Activated CD4-positive, alpha-beta T cell treated with anti-CD3 and anti-CD28 coated beads for 24 hours (primary cell): ENCODE results near the gene ZNF10.
A peak's percentile ranks its signal among the peaks of the same experiment; 100 is the strongest.

Source experiments
- DNase-seq, 2 donors: peaks; one replicate each; pipeline ENCODE4 v3.0.0-alpha.2; 2020; ENCODE audit warnings: low read depth in 2 of 2

ZNF10 gene

GRCh38 chr12:133130038-133130807, at the start of gene ZNF10, which contains the start of gene ZNF891:
Gene ZNF10, plus strand, starts transcription at chr12:133130627. Its CDS starts 13,866 bp downstream, at chr12:133144493.
Gene ZNF891, minus strand, starts transcription at chr12:133130274. Its CDS starts 8,356 bp downstream, at chr12:133121918.
- peak; percentile 93 to 96 for DNase-seq

GRCh38 chr12:133081159-133081780, 49.2 kb upstream of the ZNF10 start:
- no peak for DNase-seq

- no peak for DNase-seq
These were observed 47.1 kb upstream of the ZNF10 start for GRCh38 chr12:133083345-133083744.

- DNase-seq: no peak
These were observed 24.8 kb upstream of the ZNF10 start for GRCh38 chr12:133105620-133106019.

GRCh38 chr12:133106253-133106652, 24.2 kb upstream of the ZNF10 start:
- DNase-seq: no peak

GRCh38 chr12:133107121-133107520, 23.3 kb upstream of the ZNF10 start:
- no peak for DNase-seq

- DNase-seq: no peak
These were observed 22.3 kb upstream of the ZNF10 start for GRCh38 chr12:133108150-133108549.

GRCh38 chr12:133120385-133121191, 9.8 kb upstream of the ZNF10 start:
- DNase-seq: no peak

GRCh38 chr12:133124674-133125073, 5.8 kb upstream of the ZNF10 start:
- no peak for DNase-seq

- no peak for DNase-seq
These were observed 924 bp upstream of the ZNF10 start for GRCh38 chr12:133129368-133130037.

GRCh38 chr12:133130808-133131128, 341 bp downstream of the ZNF10 start:
- DNase-seq: peak in 1 of 2 donors; percentile 7

- DNase-seq: no peak
These were observed 5.3 kb downstream of the ZNF10 start for GRCh38 chr12:133135747-133136146.

GRCh38 chr12:133145981-133146380, 15.6 kb downstream of the ZNF10 start:
- DNase-seq: no peak

GRCh38 chr12:133156125-133156690, 25.8 kb downstream of the ZNF10 start:
- DNase-seq: no peak

- no peak for DNase-seq
These were observed 35.3 kb downstream of the ZNF10 start for GRCh38 chr12:133165776-133166175.

GRCh38 chr12:133172491-133172890, 42.1 kb downstream of the ZNF10 start:
- no peak for DNase-seq

- no peak for DNase-seq
These were observed 44.5 kb downstream of the ZNF10 start for GRCh38 chr12:133174901-133175300.

- no peak for DNase-seq
These were observed 50.2 kb downstream of the ZNF10 start for GRCh38 chr12:133180669-133181068.

GRCh38 chr12:133181238-133181959, 51.0 kb downstream of the ZNF10 start, which contains the start of gene ZNF268:
Gene ZNF268, plus strand, starts transcription at chr12:133181495. Its CDS starts 503 bp downstream, at chr12:133181998.
- peak; percentile 86 to 87 for DNase-seq

GRCh38 chr12:133190176-133190575, 59.7 kb downstream of the ZNF10 start:
- DNase-seq: no peak

GRCh38 chr12:133192847-133193246, 62.4 kb downstream of the ZNF10 start:
- no peak for DNase-seq
